Neural progenitor cell (in vitro differentiated cells): ENCODE measurements around the gene GRIN2B. TPM values are rescaled to one million over a fixed set of nuclear protein-coding genes. Genes with fewer than 3 reads are reported as not detected.
A peak's percentile ranks its signal among the peaks of the same experiment; 100 is the strongest.

Experiments
- DNase-seq: peaks from one replicate; pipeline ENCODE4 v3.0.0-alpha.2; 2016; ENCODE audit warnings: low spot score
- H2AFZ ChIP-seq: fragments of 200-600 bp; sonication (generic); replicated peaks from 2 replicates; pipeline ENCODE4 v1.6.1; 2016; ENCODE audit warnings: antibody characterized with exemption
- H3F3A ChIP-seq: fragments of 200-600 bp; sonication (generic); 2 replicates; pipeline ENCODE4 v1.6.1; 2016; ENCODE audit warnings: antibody characterized with exemption, low read depth
- H3K27ac ChIP-seq: fragments of 200-600 bp; sonication (generic); 2 replicates; pipeline ENCODE4 v1.5.1; 2016; ENCODE audit warnings: mild to moderate bottlenecking
- H3K27me3 ChIP-seq: fragments of 200-600 bp; sonication (generic); 2 replicates; pipeline ENCODE4 v1.6.1; 2016; ENCODE audit warnings: mild to moderate bottlenecking, moderate library complexity
- H3K36me3 ChIP-seq: fragments of 200-600 bp; sonication (generic); 2 replicates; pipeline ENCODE4 v1.5.1; 2016
- H3K4me1 ChIP-seq: fragments of 200-600 bp; sonication (generic); 2 replicates; pipeline ENCODE4 v1.6.1; 2016; ENCODE audit warnings: mixed run types
- H3K4me2 ChIP-seq: fragments of 200-600 bp; sonication (generic); 2 replicates; pipeline ENCODE4 v1.6.1; 2016
- H3K4me3 ChIP-seq: fragments of 200-600 bp; sonication (generic); 2 replicates; pipeline ENCODE4 v1.5.1; 2016
- H3K79me2 ChIP-seq: fragments of 200-600 bp; sonication (generic); 2 replicates; pipeline ENCODE4 v1.6.1; 2016; ENCODE audit warnings: low read depth
- H3K9ac ChIP-seq: fragments of 200-600 bp; sonication (generic); 2 replicates; pipeline ENCODE4 v1.6.1; 2016
- H3K9me3 ChIP-seq: fragments of 200-600 bp; sonication (generic); 2 replicates; pipeline ENCODE4 v1.5.1; 2016; ENCODE audit warnings: low read depth
- H4K20me1 ChIP-seq: fragments of 200-600 bp; sonication (generic); 2 replicates; pipeline ENCODE4 v1.6.1; 2016; ENCODE audit warnings: low read depth
- H3K27ac Mint-ChIP-seq: 3 replicates; pipeline ENCODE4 v1.8.0; 2021; ENCODE audit warnings: mixed read lengths
- H3K27me3 Mint-ChIP-seq: 2 replicates; pipeline ENCODE4 v1.8.0; 2022; ENCODE audit warnings: low read depth, mild to moderate bottlenecking, inconsistent platforms, moderate library complexity, mixed read lengths; ENCODE audit not compliant: insufficient read depth
- H3K36me3 Mint-ChIP-seq: 3 replicates; pipeline ENCODE4 v1.8.0; 2021; ENCODE audit warnings: mixed read lengths
- H3K4me1 Mint-ChIP-seq: 3 replicates; pipeline ENCODE4 v1.8.0; 2021; ENCODE audit warnings: mixed read lengths
- H3K4me3 Mint-ChIP-seq: 3 replicates; pipeline ENCODE4 v1.8.0; 2021; ENCODE audit warnings: mild to moderate bottlenecking, moderate library complexity, mixed read lengths
- H3K9me3 Mint-ChIP-seq: 3 replicates; pipeline ENCODE4 v1.8.0; 2020; ENCODE audit warnings: mixed read lengths
- CTCF ChIP-seq: fragments of 200-600 bp; sonication (generic); IDR thresholded peaks from 2 replicates; pipeline ENCODE4 v1.5.1; 2017; ENCODE audit warnings: antibody characterized with exemption, mild to moderate bottlenecking
- EZH2 ChIP-seq: fragments of 200-600 bp; sonication (generic); IDR thresholded peaks from 2 replicates; pipeline ENCODE4 v1.6.1; 2017; ENCODE audit warnings: antibody characterized with exemption, mild to moderate bottlenecking, moderate library complexity
- EZH2phosphoT487 ChIP-seq: fragments of 200-600 bp; sonication (generic); IDR thresholded peaks from 2 replicates; pipeline ENCODE4 v1.6.1; 2017; ENCODE audit warnings: antibody characterized with exemption
- total RNA-seq: library from RNA; depleted of rRNA; stranded (reverse); fragments of >200 nt; gene quantifications from 2 replicates; pipeline ENCODE4 v1.2.3, GENCODE V29; 2015; ENCODE audit warnings: low replicate concordance

The GRIN2B gene
- total RNA-seq, 1 donor from 2014 or later: 0.52 TPM

- H3K4me3 Mint-ChIP-seq: no peak overlapping the region
- Histone ChIP-seq H3K79me2 (no peaks in the 10 kb centered on the region), H3K9ac (no peak overlapping the region), H3F3A (no peaks in the 10 kb centered on the region), H3K27me3 (no peaks in the 10 kb centered on the region), H3K27ac (no peak overlapping the region), H3K4me3 (no peak overlapping the region), H3K4me1 (peaks cover 23% of the 10 kb centered on the region), H3K4me2 (no peak overlapping the region), H3K9me3 (no peaks in the 10 kb centered on the region), H3K36me3 (no peaks in the 10 kb centered on the region), H2AFZ (no peak overlapping the region), H4K20me1 (no peaks in the 10 kb centered on the region)
- H3K27me3 Mint-ChIP-seq: peaks cover 7% of the 10 kb centered on the region
- peaks cover 50% of the 10 kb centered on the region for H3K4me1 Mint-ChIP-seq
- TF ChIP-seq EZH2 (no peak), CTCF (no peak), EZH2phosphoT487 (no peak)
- no peak overlapping the region for H3K27ac Mint-ChIP-seq
- DNase-seq: no peak
- no peaks in the 10 kb centered on the region for H3K9me3 Mint-ChIP-seq
- no peaks in the 10 kb centered on the region for H3K36me3 Mint-ChIP-seq
These were observed 36.2 kb downstream of the GRIN2B start for GRCh38 chr12:13945236-13945635.

GRCh38 chr12:13942826-13943225 lies 38.6 kb downstream of the GRIN2B start:
- no peaks in the 10 kb centered on the region for H3K79me2 ChIP-seq
- H3K27me3 ChIP-seq: no peaks in the 10 kb centered on the region
- peak overlapping the region; percentile 20 for H3K4me2 ChIP-seq
- DNase-seq: peak; percentile 47
- peaks cover 7% of the 10 kb centered on the region for H3K9me3 Mint-ChIP-seq
- H3K27me3 Mint-ChIP-seq: peaks cover 8% of the 10 kb centered on the region
- H3K9me3 ChIP-seq: no peaks in the 10 kb centered on the region
- peaks cover 48% of the 10 kb centered on the region for H3K4me1 Mint-ChIP-seq
- peak overlapping the region; percentile 61 for H3K27ac Mint-ChIP-seq
- no peak overlapping the region for H3K4me3 ChIP-seq
- H4K20me1 ChIP-seq: no peaks in the 10 kb centered on the region
- no peaks in the 10 kb centered on the region for H3K36me3 ChIP-seq
- no peak overlapping the region for H3K27ac ChIP-seq
- H3K4me3 Mint-ChIP-seq: peak overlapping the region; percentile 44
- no peaks in the 10 kb centered on the region for H3K36me3 Mint-ChIP-seq
- TF ChIP-seq EZH2phosphoT487 (no peak), EZH2 (no peak), CTCF (no peak)
- H3F3A ChIP-seq: no peaks in the 10 kb centered on the region
- no peak overlapping the region for H3K9ac ChIP-seq
- H3K4me1 ChIP-seq: peaks cover 21% of the 10 kb centered on the region
- no peak overlapping the region for H2AFZ ChIP-seq

GRCh38 chr12:13941258-13942249 lies 39.8 kb downstream of the GRIN2B start:
- H3K9ac ChIP-seq: no peak overlapping the region
- H3K4me2 ChIP-seq: peak overlapping the region; percentile 45
- H3K36me3 ChIP-seq: no peaks in the 10 kb centered on the region
- no peak overlapping the region for H2AFZ ChIP-seq
- Mint-ChIP-seq H3K9me3 (peaks cover 18% of the 10 kb centered on the region), H3K4me1 (peaks cover 40% of the 10 kb centered on the region), H3K36me3 (no peaks in the 10 kb centered on the region), H3K4me3 (peak overlapping the region; percentile 21), H3K27me3 (peaks cover 8% of the 10 kb centered on the region), H3K27ac (peak overlapping the region; percentile 14)
- H3K4me1 ChIP-seq: peaks cover 21% of the 10 kb centered on the region
- TF ChIP-seq EZH2: no peak
- peak; percentile 69 for TF ChIP-seq CTCF
- H3K79me2 ChIP-seq: no peaks in the 10 kb centered on the region
- H3K9me3 ChIP-seq: no peaks in the 10 kb centered on the region
- peak; percentile 85 for DNase-seq
- H3K27me3 ChIP-seq: no peaks in the 10 kb centered on the region
- no peaks in the 10 kb centered on the region for H3F3A ChIP-seq
- no peak overlapping the region for H3K4me3 ChIP-seq
- no peak overlapping the region for H3K27ac ChIP-seq
- no peaks in the 10 kb centered on the region for H4K20me1 ChIP-seq
